Neural cell (in vitro differentiated cells): ENCODE results near the gene CTNNBL1. TPM values are rescaled to one million over a fixed set of nuclear protein-coding genes. Genes with fewer than 3 reads are reported as not detected.

Experiments
- H2AFZ ChIP-seq: fragments of 200-600, 300-800 bp; sonication (generic), shearing (Covaris generic); 2 replicates; pipeline ENCODE4 v1.6.0; 2014; ENCODE audit warnings: low read depth, mild to moderate bottlenecking, antibody characterized with exemption, low read length, moderate library complexity
- H3F3A ChIP-seq: fragments of 200-600 bp; shearing (Covaris generic); 2 replicates; pipeline ENCODE4 v1.6.1; 2016; ENCODE audit warnings: mild to moderate bottlenecking, moderate library complexity, mixed read lengths, antibody characterized with exemption, low read length; ENCODE audit not compliant: insufficient read depth, poor library complexity, severe bottlenecking
- H3K27ac ChIP-seq: fragments of 200-600, 300-800 bp; sonication (generic), shearing (Covaris generic); 2 replicates; pipeline ENCODE4 v1.5.1; 2014; ENCODE audit warnings: mild to moderate bottlenecking, low read length, moderate library complexity
- H3K27me3 ChIP-seq: fragments of 300-800, 200-600 bp; sonication (generic), shearing (Covaris generic); 2 replicates; pipeline ENCODE4 v1.6.0; 2014; ENCODE audit warnings: mild to moderate bottlenecking, low read depth, low read length, moderate library complexity; ENCODE audit not compliant: insufficient read depth
- H3K36me3 ChIP-seq: fragments of 300-800, 200-600 bp; sonication (generic), shearing (Covaris generic); 2 replicates; pipeline ENCODE4 v1.5.1; 2014; ENCODE audit warnings: mild to moderate bottlenecking, antibody characterized with exemption, low read length, moderate library complexity; ENCODE audit not compliant: insufficient read depth
- H3K4me2 ChIP-seq: fragments of 300-800, 200-600 bp; sonication (generic), shearing (Covaris generic); 2 replicates; pipeline ENCODE4 v1.6.0; 2014; ENCODE audit warnings: mild to moderate bottlenecking, low read length
- H3K4me3 ChIP-seq: fragments of 300-800, 200-600 bp; sonication (generic), shearing (Covaris generic); 2 replicates; pipeline ENCODE4 v1.5.1; 2014; ENCODE audit warnings: mild to moderate bottlenecking, low read length, moderate library complexity
- H3K79me2 ChIP-seq: fragments of 200-600 bp; shearing (Covaris generic); replicated peaks from 2 replicates; pipeline ENCODE4 v1.6.0; 2014; ENCODE audit warnings: mild to moderate bottlenecking, low read length, moderate library complexity; ENCODE audit not compliant: insufficient read depth
- H3K9ac ChIP-seq: fragments of 300-800, 200-600 bp; sonication (generic), shearing (Covaris generic); 2 replicates; pipeline ENCODE4 v1.6.1; 2016; ENCODE audit warnings: mild to moderate bottlenecking, low read length, mixed read lengths
- H3K9me2 ChIP-seq: fragments of 200-600 bp; shearing (Covaris generic); 2 replicates; pipeline ENCODE4 v1.6.1; 2016; ENCODE audit warnings: mild to moderate bottlenecking, low read length, mixed read lengths; ENCODE audit not compliant: insufficient read depth
- H3K9me3 ChIP-seq: fragments of 200-600, 300-800 bp; sonication (generic), shearing (Covaris generic); 2 replicates; pipeline ENCODE4 v1.6.1; 2016; ENCODE audit warnings: mild to moderate bottlenecking, mixed run types, low read length, moderate library complexity, mixed read lengths
- H4K20me1 ChIP-seq: fragments of 200-600 bp; shearing (Covaris generic); 2 replicates; pipeline ENCODE4 v1.6.1; 2016; ENCODE audit warnings: mild to moderate bottlenecking, mixed run types; ENCODE audit not compliant: insufficient read depth
- EP300 ChIP-seq: fragments of 450-650 bp; conservative IDR thresholded peaks from 2 replicates; pipeline ENCODE4 v1.6.1; 2014; ENCODE audit warnings: antibody characterized with exemption, mild to moderate bottlenecking, moderate library complexity; ENCODE audit not compliant: poor library complexity, severe bottlenecking
- EZH2 ChIP-seq: fragments of 200-600, 300-800 bp; shearing (Covaris generic), sonication (generic); IDR thresholded peaks from 2 replicates; pipeline ENCODE4 v1.6.1; 2014; ENCODE audit warnings: antibody characterized with exemption, low read length, borderline replicate concordance, mild to moderate bottlenecking; ENCODE audit not compliant: insufficient read depth, poor library complexity, severe bottlenecking
- MXI1 ChIP-seq: fragments of 450-650 bp; conservative IDR thresholded peaks from 2 replicates; pipeline ENCODE4 v1.6.1; 2014; ENCODE audit warnings: antibody characterized with exemption, mild to moderate bottlenecking; ENCODE audit not compliant: poor library complexity, severe bottlenecking
- POLR2AphosphoS5 ChIP-seq: IDR thresholded peaks from 2 replicates; pipeline ENCODE4 v1.6.1; 2012
- RAD21 ChIP-seq: fragments of 450-650 bp; conservative IDR thresholded peaks from 2 replicates; pipeline ENCODE4 v1.6.1; 2014; ENCODE audit warnings: antibody characterized with exemption, mild to moderate bottlenecking, moderate library complexity
- REST ChIP-seq: IDR thresholded peaks from 2 replicates; pipeline ENCODE4 v1.6.1; 2012; ENCODE audit warnings: borderline replicate concordance
- SMC3 ChIP-seq: fragments of 450-650 bp; conservative IDR thresholded peaks from 2 replicates; pipeline ENCODE4 v1.6.1; 2014; ENCODE audit warnings: antibody characterized with exemption, mild to moderate bottlenecking, moderate library complexity; ENCODE audit not compliant: poor library complexity
- TAF1 ChIP-seq: IDR thresholded peaks from 2 replicates; pipeline ENCODE4 v1.6.1; 2012; ENCODE audit warnings: low read depth
- polyA plus RNA-seq: library from polyadenylated mRNA; depleted of rRNA; stranded (reverse); fragments of >200 nt; gene quantifications from 2 replicates; pipeline ENCODE4 v1.2.3, GENCODE V29; 2014
- TF ChIP-seq, protein P1 (sequence below): fragments of 450-650 bp; IDR thresholded peaks from 2 replicates; pipeline ENCODE4 v1.5.1; 2014; ENCODE audit warnings: antibody characterized with exemption, mild to moderate bottlenecking, moderate library complexity; ENCODE audit not compliant: poor library complexity, severe bottlenecking

Gene CTNNBL1
- polyA plus RNA-seq, 1 donor from 2014 or later = 32.6 TPM

DNA sequence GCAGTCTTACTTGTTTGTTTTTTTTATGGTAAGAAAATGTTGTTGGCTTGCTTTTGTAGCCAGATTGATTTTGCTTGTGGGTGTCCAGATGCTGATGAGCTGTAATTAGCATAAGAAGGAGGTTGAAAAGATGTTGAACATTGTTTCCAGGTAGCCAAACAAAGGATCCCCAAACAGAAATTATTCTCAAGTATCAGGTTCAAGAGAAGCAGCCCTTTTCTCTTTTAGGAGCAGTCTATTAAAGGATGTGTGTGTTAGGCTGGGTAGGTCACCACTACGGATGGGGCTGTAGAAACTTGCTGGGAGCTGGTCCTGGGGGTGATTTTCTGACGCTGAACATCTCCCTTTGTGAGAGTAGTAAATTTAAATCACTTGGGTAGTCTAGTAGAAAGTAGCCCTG, 122.2 kb downstream of the CTNNBL1 start:
- no peaks in the 10 kb centered on the region for H3F3A ChIP-seq
- H2AFZ ChIP-seq = no peak overlapping the region
- no peaks in the 10 kb centered on the region for H3K27me3 ChIP-seq
- no peaks in the 10 kb centered on the region for H3K9me3 ChIP-seq
- no peak overlapping the region for H3K27ac ChIP-seq
- no peak overlapping the region for H3K9ac ChIP-seq
- H3K9me2 ChIP-seq = no peaks in the 10 kb centered on the region
- H3K36me3 ChIP-seq = no peaks in the 10 kb centered on the region
- H3K4me2 ChIP-seq = no peak overlapping the region
- TF ChIP-seq POLR2AphosphoS5 = no peak
- no peak for TF ChIP-seq RAD21
- no peak for TF ChIP-seq TAF1
- TF ChIP-seq EZH2 = no peak
- no peak for TF ChIP-seq MXI1
- no peak for TF ChIP-seq SMC3
- no peak for TF ChIP-seq REST
- TF ChIP-seq, protein P1, sequence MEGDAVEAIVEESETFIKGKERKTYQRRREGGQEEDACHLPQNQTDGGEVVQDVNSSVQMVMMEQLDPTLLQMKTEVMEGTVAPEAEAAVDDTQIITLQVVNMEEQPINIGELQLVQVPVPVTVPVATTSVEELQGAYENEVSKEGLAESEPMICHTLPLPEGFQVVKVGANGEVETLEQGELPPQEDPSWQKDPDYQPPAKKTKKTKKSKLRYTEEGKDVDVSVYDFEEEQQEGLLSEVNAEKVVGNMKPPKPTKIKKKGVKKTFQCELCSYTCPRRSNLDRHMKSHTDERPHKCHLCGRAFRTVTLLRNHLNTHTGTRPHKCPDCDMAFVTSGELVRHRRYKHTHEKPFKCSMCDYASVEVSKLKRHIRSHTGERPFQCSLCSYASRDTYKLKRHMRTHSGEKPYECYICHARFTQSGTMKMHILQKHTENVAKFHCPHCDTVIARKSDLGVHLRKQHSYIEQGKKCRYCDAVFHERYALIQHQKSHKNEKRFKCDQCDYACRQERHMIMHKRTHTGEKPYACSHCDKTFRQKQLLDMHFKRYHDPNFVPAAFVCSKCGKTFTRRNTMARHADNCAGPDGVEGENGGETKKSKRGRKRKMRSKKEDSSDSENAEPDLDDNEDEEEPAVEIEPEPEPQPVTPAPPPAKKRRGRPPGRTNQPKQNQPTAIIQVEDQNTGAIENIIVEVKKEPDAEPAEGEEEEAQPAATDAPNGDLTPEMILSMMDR = no peak
- no peak for TF ChIP-seq EP300
- no peaks in the 10 kb centered on the region for H4K20me1 ChIP-seq
- H3K4me3 ChIP-seq = no peak overlapping the region
- no peaks in the 10 kb centered on the region for H3K79me2 ChIP-seq

GRCh38 chr20:37816726-37817125, 122.9 kb downstream of the CTNNBL1 start:
- no peak overlapping the region for H3K4me2 ChIP-seq
- no peak overlapping the region for H3K4me3 ChIP-seq
- H2AFZ ChIP-seq = no peak overlapping the region
- H3K36me3 ChIP-seq = no peaks in the 10 kb centered on the region
- H3K9ac ChIP-seq = no peak overlapping the region
- no peaks in the 10 kb centered on the region for H3K79me2 ChIP-seq
- no peaks in the 10 kb centered on the region for H3K9me3 ChIP-seq
- no peak overlapping the region for H3K27ac ChIP-seq
- no peaks in the 10 kb centered on the region for H3K27me3 ChIP-seq
- H3F3A ChIP-seq = no peaks in the 10 kb centered on the region
- no peaks in the 10 kb centered on the region for H4K20me1 ChIP-seq
- no peak for TF ChIP-seq RAD21
- H3K9me2 ChIP-seq = no peaks in the 10 kb centered on the region

DNA sequence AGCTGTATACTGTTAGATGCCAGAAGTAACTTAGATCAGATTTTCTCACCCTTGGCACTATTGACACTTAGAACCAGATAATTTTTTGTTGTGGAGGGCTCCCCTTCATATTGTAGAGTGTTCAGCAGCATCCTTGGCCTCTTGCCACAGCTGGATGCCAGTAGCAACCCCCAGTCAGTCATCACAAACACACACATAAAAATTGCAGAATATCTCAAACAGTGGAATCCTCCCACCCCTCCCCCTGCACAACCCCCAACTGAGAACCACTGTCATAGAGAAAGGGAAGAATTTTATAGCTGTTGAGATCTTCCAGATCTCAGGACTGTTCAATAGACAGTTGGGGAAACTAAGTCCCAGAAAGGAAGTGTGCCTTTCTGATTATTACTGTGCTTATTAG, 127.9 kb downstream of the CTNNBL1 start:
- Histone ChIP-seq H3K27me3 (no peaks in the 10 kb centered on the region), H3F3A (no peaks in the 10 kb centered on the region), H3K27ac (no peak overlapping the region), H3K4me2 (no peak overlapping the region), H3K79me2 (no peaks in the 10 kb centered on the region), H2AFZ (no peak overlapping the region), H3K4me3 (no peak overlapping the region), H3K9ac (no peak overlapping the region), H3K9me2 (no peaks in the 10 kb centered on the region), H3K36me3 (no peaks in the 10 kb centered on the region), H3K9me3 (no peaks in the 10 kb centered on the region), H4K20me1 (no peaks in the 10 kb centered on the region)
- TF ChIP-seq EP300 (no peak), POLR2AphosphoS5 (no peak), TAF1 (no peak), SMC3 (no peak), REST (no peak), EZH2 (no peak), RAD21 (no peak), MXI1 (no peak)
- TF ChIP-seq, protein P1 = no peak
